HG03103 (cell line): ENCODE results near the gene ZFAND6.
"Not testable (repeated sequence)": the region's sequence is repeated elsewhere in the genome, so short reads cannot be mapped to it uniquely, and the experiment has no call there.

Source experiments
- ATAC-seq: cut with Tn5 transposase; IDR thresholded peaks from one replicate; pipeline ENCODE4 v1.9.1; 2021; ENCODE audit warnings: low read depth; ENCODE audit not compliant: unreplicated experiment

ZFAND6 gene

DNA sequence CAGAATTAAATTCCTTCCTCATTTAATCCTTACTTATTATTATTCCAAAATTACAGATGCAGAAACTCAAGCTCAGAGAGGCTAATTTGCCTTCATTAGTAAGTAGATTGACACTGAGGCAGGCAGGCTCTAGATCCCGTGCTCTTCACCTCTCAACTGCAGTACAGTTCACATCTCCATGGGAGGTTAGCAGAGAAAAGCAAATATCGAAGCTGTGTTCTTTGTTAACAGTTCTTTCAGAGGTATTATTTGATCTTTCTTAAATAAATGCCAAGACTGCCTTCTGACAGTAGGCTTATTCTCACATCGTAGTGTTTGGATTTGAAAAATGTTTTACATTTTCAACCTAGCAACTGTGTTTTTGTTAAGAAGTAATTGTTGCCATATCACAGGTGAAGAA, 77.4 kb downstream of the ZFAND6 start:
- ATAC-seq, result no peak

DNA sequence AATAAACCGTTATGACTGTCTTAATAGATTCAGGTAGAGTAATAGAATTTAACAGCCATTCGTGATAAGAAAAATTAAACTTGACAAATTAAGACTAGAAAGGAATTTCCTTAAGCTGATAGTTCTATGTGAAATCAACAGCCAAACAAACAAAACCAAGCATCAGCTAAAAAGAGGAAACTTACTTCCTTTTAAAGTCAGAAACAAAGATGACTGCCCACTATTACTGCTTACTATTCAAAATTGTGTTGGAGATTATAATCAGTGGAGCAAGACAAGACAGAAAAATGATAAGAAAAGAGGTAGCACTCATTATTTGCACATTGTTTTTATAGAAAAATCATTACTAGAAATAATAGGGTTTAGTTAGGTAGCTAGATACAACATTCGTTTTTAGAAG, 79.5 kb downstream of the ZFAND6 start:
- no peak for ATAC-seq

- no peak for ATAC-seq
Measured at GRCh38 chr15:80140909-80141308, 81.4 kb downstream of the ZFAND6 start.

GRCh38 chr15:80141916-80142598, 82.6 kb downstream of the ZFAND6 start:
- no peak for ATAC-seq

DNA sequence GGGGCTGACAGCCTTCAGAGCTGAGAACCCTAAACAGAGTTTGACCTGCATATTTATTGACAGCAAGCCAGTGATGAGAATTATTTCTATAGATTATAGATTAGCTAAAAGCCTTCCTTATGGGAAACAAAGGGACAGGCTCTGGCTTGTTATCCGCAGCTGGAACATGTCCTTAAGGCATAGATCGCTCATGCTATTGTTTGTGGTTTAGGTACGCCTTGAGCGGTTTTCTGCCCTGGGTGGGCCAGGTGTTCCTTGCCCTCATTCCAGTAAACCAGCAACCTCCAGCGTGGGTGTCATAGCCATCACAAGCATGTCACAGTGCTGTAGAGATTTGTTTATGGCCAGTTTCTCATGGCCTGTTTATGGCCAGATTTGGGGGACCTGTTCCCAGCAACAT, 83.2 kb downstream of the ZFAND6 start:
- no peak for ATAC-seq

GRCh38 chr15:80151148-80151547, 91.7 kb downstream of the ZFAND6 start:
- no peak for ATAC-seq

DNA sequence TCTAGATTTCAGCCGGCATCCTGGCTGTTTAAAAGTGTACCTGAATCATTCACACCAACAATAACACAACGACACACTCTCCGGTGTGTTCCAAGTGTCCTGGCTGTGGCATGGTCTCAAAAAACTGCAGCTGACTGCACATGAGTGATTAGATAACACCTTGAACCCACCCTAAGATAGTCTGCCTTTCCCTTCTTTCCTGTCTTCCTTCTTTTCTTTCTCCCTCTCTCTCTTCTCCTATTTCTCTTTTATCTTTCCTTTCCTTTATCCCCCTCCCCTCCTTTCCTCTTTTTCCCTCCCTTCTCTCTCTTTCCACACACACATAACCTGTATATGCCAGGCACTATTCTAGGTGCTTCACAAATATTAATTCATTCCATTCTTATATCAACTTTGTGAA, 92.1 kb downstream of the ZFAND6 start:
- ATAC-seq, result no peak

DNA sequence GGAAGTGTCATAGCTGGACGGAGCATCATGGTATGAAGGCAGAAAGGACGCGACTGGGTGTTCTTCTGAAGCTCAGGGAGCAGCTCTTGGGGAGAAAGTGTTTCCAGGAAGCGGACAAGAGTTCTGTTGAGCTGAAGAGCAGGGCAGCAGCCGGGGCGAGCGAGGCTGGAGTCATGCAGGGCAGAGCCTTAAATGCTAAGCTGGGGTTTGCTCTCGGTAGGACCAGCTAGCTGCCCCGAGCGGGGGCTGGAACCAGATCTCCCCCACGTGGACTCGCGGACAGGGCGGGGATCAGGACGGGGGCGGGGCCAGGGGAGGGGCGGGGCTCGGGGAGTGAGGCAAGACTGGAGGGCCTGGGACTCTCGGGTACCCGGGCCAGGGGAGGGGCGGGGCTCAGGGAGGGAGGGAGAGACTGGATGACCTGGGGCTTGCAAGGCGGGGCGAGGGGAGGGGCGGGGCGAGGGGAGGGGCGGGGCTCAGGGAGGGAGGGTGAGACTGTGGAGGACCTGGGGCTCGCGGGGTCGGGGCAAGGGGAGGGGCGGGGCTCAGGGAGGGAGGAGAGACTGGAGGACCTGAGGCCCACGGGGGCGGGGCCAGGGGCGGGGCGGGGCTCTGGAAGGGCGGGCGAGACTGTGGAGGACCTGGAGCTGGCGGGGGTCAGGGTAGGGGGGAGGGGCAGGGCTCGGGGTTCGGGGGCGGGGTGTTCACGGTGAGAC, 92.9 kb downstream of the ZFAND6 start:
- ATAC-seq, result peak; percentile 54

GRCh38 chr15:80152896-80153876, 93.7 kb downstream of the ZFAND6 start, which contains the start of gene FAH:
Gene FAH (plus strand): TSS chr15:80152999. CDS start chr15:80153055, 56 bp downstream.
- peak; percentile 38 for ATAC-seq

- ATAC-seq, result no peak
Measured at GRCh38 chr15:80153900-80154299, 94.4 kb downstream of the ZFAND6 start.

- ATAC-seq, result no peak
Measured at GRCh38 chr15:80154336-80154735, 94.9 kb downstream of the ZFAND6 start.

- no peak for ATAC-seq
Measured at GRCh38 chr15:80155001-80155377, 95.5 kb downstream of the ZFAND6 start.

DNA sequence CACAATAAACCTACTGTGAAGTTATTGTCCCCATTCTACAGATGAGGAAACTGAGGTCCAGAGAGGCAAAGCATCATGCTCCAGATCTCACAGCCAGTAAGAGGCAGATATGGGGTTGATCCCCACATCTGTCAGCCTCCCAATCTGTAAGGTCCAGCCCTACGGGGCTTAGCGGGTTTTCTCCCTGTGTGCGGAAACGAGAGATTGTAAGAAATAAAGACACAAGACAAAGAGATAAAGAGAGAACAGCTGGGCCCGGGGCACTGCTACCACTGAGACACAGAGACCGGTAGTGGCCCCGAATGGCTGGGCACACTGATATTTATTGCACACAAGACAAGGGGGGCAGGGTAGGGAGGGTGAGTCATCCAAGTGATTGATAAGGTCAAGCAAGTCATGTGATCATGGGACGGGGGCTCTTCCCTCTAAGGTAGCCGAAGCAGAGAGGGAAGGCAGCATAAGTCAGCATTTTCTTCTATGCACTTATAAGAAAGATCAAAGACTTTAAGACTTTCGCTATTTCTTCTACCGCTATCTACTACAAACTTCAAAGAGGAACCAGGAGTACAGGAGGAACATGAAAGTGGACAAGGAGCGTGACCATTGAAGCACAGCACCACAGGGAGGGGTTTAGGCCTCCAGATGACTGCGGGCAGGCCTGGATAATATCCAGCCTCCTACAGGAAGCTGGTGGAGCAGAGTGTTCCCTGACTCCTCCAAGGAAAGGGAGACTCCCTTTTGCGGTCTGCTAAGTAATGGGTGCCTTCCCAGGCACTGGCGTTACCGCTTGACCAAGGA, 96.1 kb downstream of the ZFAND6 start:
- ATAC-seq, result not testable (repeated sequence)

DNA sequence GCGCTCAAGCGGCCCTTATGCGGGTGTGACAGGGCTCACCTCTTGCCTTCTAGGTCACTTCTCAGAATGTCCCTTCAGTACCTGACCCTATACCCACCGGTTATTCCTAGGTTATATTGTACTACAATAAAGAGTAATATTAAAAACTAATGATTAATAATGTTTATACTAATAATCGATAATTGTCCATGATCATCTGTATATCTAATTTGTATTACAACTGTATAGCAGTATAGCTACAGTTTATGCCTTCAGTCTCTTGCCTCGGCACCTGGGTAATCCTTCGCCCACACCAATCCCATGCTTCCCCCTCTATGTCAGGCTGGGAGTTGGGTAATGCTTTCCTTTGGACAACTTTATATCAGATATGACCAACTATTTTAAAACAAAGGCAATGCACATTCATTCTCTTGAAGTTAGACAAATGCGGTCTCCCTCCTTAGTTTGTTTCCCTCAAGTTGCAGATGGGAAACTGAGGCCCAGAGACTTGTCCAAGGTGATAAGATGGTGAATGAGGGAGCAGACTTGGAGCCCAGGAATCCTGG, 96.8 kb downstream of the ZFAND6 start:
- no peak for ATAC-seq

GRCh38 chr15:80157215-80157614, 97.7 kb downstream of the ZFAND6 start:
- no peak for ATAC-seq

DNA sequence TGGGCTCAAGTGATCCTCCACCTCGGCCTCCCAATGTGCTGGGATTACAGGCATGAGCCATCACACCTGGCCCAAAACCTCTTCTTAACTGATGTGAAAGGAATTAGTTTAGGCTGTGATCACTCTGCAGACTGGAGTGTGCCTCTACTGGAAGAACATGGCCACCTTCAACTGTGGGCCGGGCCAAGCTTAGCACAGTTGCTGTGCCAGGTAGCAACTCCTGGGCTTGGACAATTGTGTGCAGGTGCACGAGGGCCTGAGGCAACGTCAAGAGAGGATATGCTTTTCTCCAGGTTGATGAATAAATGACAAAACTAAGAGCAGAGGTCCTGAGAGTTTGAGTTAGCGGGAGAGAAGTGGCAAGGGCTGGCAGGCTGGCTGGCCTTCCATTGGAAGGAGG, 99.8 kb downstream of the ZFAND6 start:
- no peak for ATAC-seq

DNA sequence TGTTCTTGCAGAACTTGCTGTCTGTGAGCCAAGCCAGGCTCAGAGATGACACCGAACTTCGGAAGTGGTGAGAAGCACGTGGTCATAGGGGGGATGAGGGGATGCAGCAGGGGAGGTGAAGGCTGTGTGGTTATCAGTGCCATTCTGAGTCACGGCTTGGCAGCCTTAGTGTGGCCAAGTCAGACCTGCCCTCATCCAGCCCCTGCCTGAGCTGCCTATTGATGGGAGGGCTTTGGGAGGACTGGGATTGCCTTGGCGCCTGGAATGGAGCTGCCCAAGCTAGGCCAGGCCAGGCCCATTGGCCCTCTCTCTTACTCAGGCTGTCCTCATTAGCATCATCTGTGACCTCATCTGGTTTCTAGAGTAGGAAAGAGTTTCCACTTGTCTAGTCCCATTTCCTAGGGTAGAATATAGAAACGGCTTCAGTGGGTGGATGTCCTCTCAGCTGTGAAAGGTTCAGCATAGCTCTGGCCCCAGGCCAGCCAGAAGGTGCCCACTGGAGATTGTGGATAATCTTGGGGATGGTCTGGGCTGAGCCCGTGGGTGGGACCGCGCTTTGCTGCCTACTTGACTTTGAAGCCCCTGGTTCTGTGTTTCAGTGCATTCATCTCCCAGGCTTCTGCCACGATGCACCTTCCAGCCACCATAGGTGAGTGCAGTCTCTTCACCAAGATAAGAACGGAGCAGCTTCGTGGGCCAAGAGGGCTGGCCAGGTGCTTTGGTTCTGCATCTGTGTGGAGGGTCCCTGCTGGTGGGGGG, 100.5 kb downstream of the ZFAND6 start:
- no peak for ATAC-seq

DNA sequence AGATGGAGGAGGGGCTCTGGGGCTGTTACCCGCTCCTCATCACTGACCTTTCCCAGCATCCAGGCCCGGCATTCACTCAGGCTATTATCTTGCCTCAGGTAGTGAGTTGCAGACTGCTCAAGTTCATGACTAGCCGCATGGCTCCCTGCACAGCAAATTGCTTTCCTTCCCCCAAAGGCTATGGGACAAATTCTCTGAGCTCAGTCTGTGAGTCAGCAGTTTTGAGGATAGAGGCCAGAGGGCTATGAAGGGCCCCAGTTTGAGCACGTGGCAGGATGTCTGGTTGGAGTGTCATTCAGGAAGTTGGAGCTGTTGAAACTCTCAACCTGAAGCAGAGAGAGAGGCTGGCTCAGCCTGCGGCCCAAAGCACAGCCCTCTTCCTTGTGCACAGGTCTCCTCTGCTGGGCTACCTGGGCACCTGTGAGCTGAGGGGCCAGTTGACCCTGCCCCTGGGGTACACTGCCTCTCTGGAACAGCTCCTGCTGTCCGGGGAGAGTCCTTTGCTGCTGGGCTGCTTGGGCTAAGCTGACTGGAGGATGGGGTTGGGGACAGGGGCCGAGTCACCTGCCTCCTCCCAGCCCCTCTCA, 101.2 kb downstream of the ZFAND6 start:
- peak; percentile 70 for ATAC-seq

GRCh38 chr15:80161468-80162016, 102.1 kb downstream of the ZFAND6 start:
- no peak for ATAC-seq
